ENCODE data around the gene OPHN1.
"Not testable (repeated sequence)": the region's sequence is repeated elsewhere in the genome, so short reads cannot be mapped to it uniquely, and the experiment has no call there.

OPHN1 gene

GRCh38 chrX:68175562-68175961, 257.7 kb downstream of the OPHN1 start:
- no peak for DNase-seq (ENCODE audit: low spot score)

GRCh38 chrX:68163441-68163840, 269.9 kb downstream of the OPHN1 start:
- DNase-seq (ENCODE audit: low spot score), result no peak

GRCh38 chrX:68147848-68148247, 285.4 kb downstream of the OPHN1 start:
- DNase-seq (ENCODE audit: low spot score), result no peak

GRCh38 chrX:68146054-68146453, 287.2 kb downstream of the OPHN1 start:
- DNase-seq (ENCODE audit: low spot score), result no peak

DNA sequence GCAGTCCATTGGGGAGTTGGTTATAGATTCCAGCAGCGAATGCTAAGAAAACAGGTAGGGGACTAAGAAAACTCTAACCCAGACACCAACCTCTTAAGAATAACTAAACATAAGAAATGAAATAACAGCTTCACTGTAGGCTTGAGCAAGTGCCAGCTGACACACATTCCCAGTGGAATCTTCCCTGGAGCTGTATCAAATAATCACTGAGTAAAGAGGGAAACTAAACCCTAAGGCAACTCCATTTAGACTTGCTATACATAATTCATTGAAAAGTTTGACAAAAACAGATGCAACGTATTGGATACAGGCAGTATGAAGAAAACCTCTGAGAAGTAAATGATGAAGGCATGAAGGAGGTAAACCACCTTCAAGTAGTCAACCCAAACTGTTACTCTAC, 293.5 kb downstream of the OPHN1 start:
- no peak for DNase-seq (ENCODE audit: low spot score)

DNA sequence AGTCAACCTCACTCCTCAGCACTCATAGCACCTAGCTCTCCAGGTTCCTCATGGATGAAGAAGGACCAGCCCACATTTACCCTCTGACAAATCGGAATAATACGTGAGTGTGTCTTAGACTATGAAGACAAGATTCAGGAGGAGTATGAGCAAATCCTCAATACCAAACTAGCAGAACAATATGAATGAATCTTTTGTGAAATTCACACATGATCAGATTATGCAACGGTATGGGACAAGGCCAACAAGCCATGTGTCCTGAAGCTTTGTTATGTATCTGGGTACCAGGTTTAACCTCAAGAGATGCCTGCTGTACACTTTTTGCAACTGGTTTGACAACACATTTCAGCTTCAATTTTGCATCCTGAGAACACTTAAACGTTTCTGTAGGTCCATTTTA, 300.1 kb downstream of the OPHN1 start:
- no peak for DNase-seq (ENCODE audit: low spot score)

- DNase-seq (ENCODE audit: low spot score), result no peak
Observed at GRCh38 chrX:68132749-68133148, 300.5 kb downstream of the OPHN1 start.

DNA sequence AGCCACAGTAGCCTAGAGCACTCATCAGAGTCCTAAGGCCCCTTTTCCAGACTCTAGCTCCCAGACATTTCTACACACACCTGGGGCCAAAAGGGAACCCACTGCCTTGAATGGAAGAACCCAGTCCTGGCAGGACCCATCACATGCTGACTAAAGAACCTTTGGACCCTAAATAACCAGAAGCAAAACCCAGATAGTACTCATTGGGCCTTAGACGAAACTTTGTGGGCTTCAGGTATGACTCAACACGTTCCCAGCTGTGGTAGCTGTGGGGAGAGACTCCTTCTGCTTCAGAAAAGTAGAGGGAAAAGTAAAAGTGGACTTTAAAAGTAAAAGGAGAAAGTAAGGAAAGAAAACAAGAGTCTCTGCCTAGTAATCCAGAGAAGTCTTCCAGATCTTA, 311.5 kb downstream of the OPHN1 start:
- no peak for DNase-seq (ENCODE audit: low spot score)

DNA sequence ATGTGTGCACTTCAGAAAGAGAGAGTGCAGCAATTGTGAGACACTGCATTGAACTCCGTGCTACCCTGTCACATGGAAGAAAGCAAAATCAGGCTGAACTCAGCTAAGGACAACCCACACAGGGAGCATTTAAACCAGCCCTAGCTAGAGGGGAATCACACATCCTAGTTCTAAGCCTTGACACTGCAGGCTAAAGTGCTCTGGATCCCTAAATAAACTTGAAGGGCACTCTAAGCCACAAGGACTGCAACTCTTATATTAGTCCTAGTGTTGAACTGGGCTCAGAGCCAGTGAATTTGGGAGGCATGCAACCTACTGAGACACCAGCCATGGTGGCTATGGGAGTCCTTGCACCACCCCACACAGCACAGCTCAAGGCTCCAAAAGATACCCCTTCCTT, 311.9 kb downstream of the OPHN1 start:
- DNase-seq (ENCODE audit: low spot score), result no peak

DNA sequence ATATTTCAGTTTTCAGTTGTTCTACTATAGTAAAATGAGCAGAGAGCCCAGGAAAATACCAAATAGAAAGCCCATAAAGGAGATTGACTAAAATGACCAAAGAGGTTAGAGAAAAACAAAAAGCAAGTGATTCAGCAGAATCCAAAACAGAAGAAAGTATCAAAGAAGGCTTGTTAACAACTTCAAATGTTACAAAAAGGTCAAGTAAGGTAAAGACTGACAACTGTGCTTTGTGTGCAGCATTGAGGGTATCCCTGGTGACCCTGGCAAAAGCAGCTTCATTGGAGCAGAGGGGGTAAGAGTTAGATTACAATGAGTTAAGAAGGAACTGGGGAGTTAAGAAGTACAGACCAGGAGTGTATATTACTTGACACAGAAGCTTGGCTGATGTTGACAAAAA, 317.9 kb downstream of the OPHN1 start:
- DNase-seq (ENCODE audit: low spot score), result no peak

- DNase-seq (ENCODE audit: low spot score), result no peak
Observed at GRCh38 chrX:68114573-68115129, 318.6 kb downstream of the OPHN1 start.

- DNase-seq (ENCODE audit: low spot score), result no peak
Observed at GRCh38 chrX:68113837-68114572, 319.3 kb downstream of the OPHN1 start.

DNA sequence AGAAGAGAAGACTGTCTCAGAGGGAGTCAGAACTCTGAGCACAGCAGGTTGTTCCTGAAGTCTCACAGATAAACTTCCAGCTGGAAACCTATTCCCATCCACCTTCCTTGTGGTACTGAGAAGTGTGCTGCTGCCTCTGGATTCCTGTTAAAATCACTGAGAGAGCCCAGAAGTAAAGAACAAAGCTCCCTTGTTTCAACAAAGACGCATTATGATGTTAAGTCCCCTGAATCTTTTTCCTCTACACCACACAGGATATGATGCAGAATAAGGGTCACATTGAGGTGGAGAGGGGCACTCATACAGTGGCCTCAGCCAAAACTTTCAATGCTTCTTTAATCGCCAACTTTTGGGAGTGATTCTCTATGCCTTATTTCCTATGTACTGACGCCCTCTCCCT, 321.0 kb downstream of the OPHN1 start:
- no peak for DNase-seq (ENCODE audit: low spot score)

- no peak for DNase-seq (ENCODE audit: low spot score)
Observed at GRCh38 chrX:68109162-68109561, 324.1 kb downstream of the OPHN1 start.

- no peak for DNase-seq (ENCODE audit: low spot score)
Observed at GRCh38 chrX:68098431-68098830, 334.9 kb downstream of the OPHN1 start.

GRCh38 chrX:68090266-68090665, 343.0 kb downstream of the OPHN1 start:
- no peak for DNase-seq (ENCODE audit: low spot score)

DNA sequence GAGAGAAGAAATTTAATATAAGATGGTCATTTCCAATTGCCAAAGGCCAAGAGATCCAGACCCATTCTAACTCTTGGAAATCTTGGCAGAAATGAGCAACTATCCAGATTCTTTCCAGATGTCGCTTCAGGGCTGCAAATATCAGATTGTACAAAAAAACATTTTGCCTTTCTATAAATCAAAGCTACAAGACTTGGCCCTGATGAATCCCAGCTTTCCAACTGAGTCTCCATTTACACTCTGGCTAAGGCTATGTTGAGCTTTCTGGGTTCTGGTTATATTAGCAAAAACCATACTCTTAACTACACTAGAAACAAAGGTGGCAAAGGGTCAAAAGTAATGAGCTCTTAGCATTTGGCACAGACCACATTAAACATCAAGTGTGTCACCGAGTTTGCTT, 345.8 kb downstream of the OPHN1 start:
- no peak for DNase-seq (ENCODE audit: low spot score)

DNA sequence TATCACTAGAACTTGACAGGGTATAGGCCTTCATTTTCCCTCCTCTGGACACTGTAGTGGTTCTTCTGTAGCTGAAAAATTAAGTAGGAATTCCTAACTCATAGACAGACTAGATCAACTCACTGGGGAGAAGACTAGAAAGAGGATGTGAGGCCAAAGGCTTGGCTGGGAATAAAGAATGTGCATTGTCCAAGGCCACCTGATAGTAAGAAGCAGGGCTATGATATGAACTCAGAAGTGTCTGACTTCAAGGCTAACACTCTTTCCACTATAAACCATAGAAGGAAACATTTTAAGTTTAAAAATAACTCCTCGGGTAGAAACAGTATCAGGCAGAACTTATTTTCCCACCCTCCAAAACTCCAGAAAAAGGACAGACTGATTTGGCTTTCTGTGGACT, 346.6 kb downstream of the OPHN1 start:
- DNase-seq (ENCODE audit: low spot score), result no peak

DNA sequence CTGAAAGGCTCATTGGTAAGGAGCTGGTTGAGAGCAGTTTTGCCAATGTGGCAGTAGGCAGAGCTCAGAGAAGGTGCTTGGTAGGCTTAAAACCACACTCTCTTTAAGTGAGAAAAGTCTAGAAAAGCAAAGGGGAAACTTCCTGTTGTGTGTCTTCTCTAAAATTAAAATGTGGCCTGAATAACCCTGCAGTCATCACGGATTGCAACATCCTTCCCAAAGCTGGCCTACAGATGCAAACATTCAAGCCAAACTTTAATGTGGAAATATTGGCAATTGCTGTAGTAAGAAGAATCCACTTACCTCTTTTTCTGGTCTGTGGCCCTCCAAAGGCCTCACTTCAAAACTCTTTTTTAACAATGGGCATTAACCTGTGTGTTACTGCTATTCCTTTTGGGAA, 348.5 kb downstream of the OPHN1 start:
- no peak for DNase-seq (ENCODE audit: low spot score)

DNA sequence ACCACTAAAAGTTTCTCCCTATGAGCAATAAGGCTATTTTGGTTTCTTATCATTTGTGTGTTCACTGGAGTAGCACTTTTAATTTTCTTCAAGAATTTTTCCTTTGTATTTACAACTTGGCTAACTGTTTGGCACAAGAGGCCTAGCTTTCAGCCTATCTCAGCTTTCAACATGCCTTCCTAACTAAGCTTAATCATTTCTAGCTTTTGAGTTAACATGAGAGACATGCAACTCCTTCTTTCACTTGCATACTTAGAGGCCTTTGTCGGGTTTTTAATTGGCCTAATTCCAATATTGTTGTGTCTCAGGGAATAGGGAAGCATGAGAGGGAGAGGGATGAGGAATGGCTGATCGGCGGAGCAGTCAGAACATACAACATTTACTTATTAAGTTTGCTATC, 349.8 kb downstream of the OPHN1 start:
- DNase-seq (ENCODE audit: low spot score), result no peak

DNA sequence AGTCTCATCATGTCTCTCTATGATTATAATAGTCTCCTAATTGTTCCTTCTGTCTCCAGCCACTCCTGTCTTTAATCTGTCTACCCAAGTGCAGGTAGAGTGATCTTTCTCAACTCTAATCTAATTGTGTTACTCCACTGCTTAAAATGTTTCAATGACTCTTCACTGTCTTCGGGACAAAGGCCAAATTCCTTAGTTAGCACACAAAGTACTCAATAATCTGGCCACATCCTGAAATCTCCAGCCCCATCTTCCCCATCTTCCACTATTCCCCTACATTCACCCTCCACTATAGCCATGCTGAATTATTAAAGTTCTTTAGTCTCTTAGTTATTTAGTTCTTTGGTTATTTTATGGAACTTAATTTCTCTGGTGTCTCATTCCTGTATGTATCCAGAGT, 353.3 kb downstream of the OPHN1 start:
- DNase-seq (ENCODE audit: low spot score), result no peak

DNA sequence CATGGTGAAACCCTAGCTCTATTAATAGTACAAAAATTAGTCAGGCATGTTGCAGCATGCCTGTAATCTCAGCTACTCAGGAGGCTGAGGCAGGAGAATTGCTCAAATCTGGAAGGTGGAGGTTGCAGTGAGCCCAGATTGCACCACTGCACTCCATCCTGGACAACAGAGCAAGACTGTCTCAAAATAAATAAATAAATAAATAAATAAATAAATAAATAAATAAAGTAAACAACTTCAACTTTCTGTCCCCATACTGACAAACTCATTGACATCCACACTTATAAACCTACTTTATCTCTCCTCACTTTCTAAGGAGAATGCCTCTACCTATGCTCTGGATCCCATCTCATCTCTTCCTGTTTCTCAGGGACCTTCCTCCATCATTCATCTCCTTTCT, 354.5 kb downstream of the OPHN1 start:
- DNase-seq (ENCODE audit: low spot score), result not testable (repeated sequence)

GRCh38 chrX:68077378-68077777, 355.9 kb downstream of the OPHN1 start:
- no peak for DNase-seq (ENCODE audit: low spot score)

DNA sequence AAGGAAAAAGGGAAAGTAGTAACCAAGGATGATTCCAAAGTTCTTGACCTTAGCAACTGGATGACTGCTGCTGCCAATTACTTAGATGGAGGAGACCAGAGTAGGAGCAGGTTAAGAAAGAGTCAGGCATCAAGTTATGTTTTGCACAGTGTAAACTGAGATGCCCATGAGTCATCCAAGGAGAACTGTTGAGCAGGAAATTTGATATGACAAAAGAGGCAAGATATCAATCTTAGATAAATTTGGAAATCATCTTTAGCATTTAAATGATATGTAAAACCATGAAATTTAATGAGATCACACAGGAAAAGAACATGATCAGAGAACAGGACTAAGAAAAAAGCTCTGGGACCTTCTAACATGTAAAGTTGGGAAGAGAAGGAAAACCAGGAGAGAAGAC, 361.3 kb downstream of the OPHN1 start:
- no peak for DNase-seq (ENCODE audit: low spot score)

Data from CD4-positive, alpha-beta T cell treated with Interleukin-6 at 100 ng/mL for 8 hours (primary cell).